HG02943 (cell line): ENCODE results near the gene MADD.

ENCODE experiments used
- ATAC-seq: cut with Tn5 transposase; IDR thresholded peaks from one replicate; pipeline ENCODE4 v1.9.1; 2021; ENCODE audit warnings: mild to moderate bottlenecking, low read depth, moderate library complexity; ENCODE audit not compliant: unreplicated experiment

The MADD gene

DNA sequence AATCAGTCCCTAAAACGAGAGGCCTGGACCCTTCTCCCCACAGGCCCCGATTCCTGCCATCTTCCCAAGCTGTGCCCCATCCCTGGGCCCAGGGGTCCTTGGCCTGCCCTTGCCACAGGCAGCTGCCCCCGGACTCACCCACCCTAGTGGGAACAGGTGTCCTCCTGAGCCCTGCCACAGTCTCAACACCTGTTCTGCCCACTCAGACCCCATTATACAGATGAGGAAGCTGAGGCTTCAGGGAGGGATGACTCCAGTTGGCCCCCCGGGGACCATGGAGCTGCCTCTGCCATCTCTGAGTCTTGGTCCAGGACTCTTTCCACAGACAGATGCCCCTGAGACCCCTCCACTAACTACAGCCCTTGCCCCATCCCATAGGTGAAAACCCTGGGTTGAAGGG, 66.7 kb downstream of the MADD start:
- no peak for ATAC-seq

DNA sequence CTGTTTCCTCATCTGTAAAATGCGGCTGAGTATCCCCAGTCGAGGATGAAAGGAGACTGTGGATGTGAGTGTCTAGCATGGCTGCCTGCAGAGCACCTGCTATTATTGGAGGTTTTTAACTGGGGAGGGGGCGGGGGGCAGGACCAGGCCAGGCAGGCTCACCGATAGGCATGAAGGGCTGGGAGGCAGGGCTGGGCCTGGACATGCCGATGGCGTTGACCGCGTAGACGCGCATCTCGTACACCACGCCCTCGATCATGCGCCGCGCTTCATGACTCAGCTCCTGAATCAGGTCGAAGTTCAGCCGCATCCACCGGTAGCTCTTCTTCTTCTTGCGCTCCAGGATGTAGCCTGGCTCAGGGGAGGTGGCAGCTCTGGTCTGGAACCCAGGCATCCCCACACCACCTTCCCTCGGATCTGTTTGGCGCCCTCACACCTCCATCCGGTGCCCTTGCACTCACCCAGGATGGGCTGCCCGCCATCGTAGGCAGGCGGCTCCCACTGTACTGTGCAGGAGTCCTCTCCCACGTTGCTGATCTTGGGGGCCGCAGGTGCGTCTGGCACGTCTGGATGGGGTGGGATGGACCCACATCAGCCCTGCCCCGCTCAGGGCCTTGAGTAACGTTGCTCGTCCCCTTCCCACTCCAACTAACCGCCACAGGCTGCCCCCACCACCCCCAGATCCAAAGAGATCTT, 67.4 kb downstream of the MADD start:
- ATAC-seq, result no peak

DNA sequence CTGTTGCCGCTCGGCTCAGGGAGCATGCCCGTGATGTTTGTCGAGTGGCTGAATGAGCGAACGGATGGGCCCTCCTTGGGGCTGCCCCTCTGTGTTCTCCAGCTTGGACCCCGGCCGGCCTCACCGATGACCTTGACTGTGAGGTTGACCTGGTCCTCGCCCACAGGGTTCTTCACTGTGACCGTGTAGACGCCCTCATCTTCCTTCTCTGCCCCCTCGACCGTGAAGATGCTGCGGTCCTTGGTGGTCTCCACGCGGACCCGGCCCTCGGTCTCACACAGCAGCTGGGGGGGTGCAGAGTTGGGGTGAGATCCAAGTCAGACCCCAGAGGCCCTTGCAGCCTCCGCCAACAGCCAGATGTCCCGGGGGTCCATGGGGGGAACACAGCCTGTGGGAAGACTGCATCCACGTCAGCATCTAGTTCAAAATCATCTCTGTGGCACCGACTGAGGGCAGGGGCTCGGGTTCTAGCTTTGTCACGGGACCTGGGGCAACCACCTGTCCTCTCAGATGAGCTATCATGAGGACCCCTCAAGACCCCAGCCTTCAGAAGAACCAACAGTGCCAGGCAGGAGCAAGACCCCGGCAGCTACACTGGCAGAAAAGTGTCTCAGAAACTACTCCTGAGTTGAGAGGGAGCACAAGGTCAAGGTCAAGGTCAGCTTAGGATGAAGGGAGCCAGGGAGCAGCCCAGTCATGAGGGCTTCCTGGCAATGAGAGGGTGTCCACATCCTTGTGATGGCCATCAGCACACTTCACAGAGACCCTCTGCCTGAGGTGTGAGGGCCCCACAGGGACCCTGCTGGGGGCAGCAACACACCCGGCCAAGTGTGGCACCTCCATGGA, 68.7 kb downstream of the MADD start:
- no peak for ATAC-seq

DNA sequence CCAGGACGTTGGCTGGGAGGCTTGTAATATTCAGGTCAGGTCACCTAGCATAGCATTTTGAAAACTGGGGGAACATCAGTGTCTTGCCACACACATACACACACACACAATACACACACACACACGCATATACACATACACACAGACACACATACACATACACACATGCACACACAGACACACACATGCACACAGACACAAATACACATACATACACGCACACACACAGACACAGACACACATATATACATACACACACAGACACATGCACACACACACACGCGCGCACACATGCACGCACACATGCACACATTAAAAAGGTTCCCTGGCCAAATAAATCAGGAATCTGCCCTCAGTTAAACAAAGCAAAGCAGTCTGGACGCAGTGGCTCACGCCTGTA, 70.1 kb downstream of the MADD start:
- ATAC-seq, result no peak

DNA sequence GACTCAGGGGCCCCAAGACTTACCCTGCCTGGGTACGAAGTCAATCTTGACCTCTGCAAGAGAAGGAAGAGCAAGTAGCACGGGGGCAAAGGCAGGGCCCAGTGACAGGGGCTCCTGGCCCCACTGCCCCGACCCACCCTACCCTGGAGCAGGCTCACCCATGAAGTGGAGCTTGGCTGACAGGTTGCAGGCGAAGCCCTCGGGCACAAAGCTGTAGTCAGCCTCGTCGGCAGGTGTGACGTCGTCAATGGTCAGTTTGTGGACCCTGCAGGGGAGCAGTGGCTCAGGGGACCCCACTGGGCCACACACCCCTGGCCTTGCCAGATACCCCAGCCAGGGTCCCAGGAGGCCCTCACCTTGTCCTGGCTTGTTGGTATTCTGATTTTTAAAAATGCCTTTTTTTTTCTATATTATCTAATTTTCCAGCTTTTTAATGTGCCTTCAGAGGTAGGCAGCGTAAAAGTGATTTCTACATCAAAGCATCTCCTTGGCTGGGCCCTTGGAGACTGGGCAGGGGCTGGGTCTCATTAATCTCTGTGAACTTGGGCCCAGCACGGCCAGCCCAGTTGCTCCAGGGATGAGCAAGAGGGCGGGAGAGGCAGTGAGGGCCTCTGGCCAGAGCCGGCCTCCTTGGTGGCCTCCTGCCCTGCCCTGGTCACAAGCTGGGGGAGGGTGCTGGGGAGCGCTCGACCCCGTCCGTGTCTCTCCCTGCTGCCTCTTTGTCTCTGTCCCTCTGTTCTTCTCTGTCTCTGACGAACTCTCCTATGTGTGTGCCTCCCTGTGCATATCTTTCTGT, 71.2 kb downstream of the MADD start:
- ATAC-seq, result no peak

DNA sequence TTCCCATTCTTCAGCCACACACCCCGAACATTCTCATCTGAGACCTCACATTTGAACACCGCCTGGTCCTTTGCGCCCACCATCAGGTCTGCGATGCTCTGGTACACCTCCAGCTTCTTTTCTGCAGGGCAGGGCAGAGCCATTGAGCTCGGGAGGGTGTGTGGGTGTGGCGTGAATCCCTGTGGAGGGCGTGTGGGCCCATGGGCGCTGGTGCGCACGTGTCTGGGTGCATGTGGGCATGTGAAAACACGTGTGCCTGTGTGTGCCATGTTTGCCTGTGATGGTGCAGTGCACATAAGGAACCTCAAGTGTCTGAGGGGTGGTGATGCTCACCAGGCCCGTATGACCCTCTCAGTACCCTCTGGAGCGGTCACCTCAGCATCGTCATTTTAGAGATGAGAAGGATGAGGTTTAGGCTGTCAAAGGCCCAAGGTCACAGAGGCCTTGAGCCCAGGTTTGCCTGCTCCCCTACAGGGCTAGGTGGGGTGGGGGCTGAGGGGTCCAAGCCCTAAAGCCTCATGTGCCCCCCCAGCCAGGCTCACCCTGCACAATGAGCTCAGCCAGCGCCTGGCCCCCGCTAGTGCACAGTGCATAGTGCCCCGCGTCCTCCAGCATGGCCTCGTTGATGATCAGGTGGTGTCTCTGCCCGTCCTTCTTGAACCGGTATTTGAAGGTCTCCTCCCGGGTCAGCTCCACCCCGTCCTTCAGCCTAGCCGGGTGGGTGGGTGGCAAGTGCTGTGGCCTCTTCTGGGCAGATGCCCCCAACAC, 72.3 kb downstream of the MADD start:
- ATAC-seq, result no peak

DNA sequence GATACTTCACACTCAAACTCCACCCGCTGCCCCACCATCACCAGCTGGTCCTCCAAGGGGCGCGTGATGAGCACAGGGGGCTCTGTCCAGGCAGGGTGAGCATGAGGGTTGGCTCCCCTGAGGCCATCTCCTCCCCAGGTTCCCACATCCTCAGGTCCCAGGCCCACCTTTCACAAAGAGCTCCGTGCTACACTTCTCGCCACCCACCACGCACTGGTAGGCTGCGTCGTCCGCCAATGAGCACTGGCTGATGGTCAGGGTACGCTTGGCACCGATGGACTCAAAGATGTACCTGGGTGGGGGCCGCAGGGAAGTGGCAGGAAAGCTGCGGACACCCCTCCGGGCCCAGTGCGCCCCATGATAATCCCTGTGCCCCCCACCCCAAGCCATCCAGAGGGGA, 72.9 kb downstream of the MADD start:
- ATAC-seq, result no peak

DNA sequence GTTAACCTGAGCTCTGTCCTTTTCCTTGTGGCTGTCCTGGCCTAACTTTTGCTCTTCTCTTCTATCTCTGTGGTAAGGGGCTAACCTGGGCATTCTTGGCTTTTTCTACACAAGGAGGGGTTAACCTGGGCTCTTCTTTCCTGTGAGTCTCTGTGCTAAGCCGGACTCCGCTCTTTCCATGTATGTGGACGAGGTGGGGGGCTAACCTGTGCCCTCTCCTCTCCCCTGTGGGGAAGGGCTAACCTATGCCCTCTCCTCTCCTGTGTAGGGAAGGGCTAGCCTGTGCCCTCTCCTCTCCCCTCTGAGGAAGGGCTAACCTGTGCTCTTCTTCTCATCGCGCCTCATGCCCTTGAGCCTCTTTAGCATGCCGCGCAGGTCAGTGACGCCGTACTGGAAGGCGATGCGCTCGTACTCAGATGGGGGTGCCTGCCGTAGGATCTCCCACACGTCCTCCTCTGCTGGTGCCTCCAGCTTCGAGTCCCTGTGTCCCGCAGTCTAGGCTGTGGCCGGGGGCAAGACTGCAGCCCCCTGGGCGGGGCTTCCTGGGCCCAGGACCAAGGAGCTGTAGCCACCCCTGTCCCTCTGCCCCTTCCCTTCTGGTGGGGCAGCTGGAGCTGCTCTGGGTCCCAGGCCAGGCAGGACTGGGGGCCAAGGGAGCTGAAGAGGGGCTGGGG, 76.1 kb downstream of the MADD start:
- no peak for ATAC-seq

DNA sequence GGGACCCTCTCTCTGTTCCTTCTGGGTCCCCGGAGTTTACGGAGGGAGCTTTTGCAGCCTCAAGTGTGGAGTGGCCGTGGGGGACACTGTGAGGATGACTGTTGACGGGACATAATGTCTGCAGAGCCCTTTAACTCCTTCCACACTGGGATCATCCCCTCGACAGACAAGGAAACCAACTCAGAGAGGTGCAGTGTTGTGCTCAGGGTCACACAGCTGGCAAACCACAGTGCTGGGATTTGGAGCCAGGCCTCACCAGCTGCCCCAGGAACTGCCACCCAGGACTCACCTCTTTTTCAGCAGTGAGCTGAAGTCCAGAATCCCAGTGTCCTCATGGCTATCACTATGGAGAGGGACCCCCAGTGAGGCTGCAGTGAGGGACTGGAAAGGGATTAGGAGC, 77.2 kb downstream of the MADD start:
- ATAC-seq, result no peak

DNA sequence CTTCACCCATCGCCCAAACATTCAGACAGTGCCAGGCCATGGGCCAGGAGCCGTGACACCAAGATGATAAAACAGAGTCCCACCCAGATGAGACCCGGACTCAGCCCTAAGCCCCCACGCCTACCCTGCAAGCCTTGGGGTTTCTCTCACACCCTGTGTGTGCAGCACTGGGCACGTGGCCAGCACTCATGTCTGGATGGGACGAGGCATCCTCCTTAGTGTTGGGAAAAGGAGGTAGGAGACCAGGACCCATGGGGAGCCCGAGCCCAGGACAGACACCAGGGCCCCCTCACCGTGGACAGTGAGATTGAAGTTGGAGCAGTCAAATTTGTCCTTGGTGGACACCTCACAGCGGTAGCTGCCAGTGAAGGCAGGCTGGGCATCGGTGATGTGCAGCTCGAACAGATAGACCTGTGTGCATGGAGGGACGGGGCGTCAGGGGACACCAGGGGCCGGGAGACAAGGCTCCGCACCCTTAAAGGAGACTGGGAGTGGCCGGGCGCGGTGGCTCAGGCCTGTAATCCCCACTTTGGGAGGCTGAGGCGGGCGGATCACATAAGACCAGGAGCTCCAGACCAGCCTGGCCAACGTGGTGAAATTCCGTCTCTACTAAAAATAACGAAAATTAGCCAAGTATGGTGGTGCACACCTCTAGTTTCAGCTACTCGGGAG, 78.3 kb downstream of the MADD start:
- ATAC-seq, result no peak

DNA sequence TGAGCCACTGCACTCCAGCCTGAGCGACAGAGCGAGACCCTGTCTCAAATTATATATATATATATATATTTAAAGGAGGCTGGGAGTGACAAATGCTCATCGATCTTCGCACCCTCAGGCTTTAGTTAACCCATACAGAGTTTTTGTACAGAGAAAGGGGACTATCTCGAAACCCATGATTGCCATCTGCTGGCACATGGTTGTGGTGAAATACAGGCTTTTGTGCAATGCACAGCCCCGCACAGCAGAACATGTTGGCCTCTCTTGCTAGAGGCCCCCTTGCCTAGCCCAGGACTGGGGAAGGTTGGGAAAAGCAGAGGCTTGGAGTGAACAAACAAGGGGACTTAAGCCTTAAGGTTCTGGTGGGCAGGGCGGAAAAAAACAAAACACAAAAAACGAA, 78.9 kb downstream of the MADD start:
- ATAC-seq, result no peak

DNA sequence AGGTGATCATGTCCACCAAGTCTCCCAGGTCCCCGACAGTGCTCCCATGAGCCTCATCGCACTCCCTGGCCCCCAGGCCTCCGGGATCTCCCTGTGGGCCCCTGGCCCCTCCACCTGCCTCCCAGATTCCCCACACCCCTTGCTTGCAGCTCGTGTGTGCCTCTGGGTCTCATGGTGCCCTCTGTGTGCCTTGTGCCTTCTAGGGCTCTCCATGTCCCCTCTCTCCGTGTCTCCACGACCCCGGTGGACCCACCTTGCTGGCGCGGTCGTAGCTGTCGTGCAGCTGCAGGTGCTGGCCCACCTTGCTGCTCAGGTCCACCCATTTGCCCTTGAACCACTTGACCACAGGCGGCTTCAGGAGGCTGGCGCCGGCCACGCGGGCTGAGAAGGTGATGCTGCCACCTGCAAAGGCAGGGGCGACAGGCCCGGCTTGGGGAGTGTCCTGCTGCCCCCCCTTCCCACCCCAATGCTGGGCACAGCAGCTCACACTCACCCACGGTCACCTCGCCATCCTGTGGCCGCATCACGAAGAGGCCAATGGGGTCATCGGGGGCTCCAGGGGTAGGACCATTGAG, 79.7 kb downstream of the MADD start:
- no peak for ATAC-seq

DNA sequence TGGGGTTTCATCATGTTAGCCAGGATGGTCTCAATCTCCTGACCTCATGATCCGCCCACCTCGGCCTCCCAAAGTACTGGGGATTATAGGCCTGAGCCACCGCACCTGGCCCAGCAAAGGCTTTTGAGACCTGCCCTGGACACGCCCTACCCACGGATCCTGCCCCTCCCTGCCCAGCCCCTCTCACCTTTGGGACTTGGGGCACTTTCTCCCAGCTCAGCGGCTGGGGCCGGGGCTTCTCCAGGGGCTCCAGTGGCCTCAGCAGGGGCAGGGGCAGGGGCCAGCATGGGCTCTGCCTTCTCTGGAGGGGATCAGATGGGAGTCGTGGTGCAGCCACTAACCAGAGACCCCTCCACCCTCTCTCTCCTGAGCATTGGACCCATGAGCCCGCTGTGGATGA, 80.4 kb downstream of the MADD start:
- ATAC-seq, result no peak

DNA sequence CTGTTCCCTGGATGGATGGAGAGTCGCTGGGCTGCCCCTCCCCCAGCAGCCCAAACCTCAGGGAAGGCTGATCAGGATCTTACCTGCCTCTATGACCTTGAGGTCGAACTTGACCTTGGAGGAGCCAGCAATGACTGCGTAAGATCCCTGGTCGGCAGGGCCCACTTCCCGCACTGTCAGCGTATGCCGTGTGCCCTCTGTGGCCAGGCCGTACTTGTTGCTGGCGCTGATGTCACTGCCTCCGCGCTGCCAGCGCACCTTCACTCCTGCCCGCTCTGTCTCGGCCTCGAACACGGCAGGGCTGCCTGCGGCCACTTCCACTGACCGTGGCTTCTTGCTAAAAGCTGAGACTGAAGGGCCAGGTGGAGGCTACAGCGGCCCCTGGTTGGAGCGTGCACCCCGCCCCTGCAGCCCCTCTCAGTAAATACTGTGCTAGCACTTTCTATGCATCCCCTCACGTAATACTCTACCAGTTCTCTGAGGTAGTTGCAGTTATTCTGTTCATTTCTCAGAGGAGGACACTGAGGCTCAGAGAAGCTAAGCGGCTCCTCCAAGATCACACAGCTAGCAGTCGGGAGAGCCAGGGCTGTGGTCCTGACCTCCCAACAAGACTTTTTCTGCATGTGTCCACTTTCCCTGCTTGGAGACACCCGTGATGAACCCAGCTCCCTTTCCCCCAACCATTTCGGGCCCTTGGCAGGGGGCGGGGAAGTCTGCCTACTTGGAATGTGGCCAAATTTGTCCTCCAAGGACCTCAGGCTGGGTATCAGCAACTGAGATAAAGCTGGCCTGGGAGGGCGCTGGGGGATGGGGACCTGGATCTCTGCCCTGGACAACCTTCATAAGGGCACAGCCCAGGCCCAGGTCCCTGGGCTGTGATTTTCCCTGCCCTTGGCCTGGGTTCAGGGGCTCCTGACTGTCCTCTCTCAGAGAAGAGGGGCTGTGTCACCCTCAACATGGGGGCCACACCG, 81.5 kb downstream of the MADD start:
- ATAC-seq, result no peak

DNA sequence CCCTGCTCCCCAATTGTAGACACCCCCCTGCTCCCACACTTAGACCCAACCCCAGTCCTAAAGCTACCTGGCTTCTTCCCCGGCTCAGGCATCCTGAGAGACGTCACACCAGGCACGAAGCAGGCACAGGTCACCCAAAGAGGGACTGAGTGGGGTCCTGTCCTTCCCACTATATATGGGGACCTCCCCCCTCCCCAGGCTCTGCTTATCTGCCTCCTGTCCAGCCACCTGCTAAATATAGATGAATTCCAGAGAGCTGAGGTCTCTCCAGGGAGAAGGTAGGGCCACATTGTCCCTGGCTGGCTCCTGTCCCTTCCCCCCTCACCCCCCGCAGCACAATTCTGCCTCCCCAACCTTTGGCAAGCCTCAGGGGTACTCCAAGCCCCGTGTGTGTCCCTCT, 82.6 kb downstream of the MADD start, which contains the start of gene MYBPC3:
MYBPC3 (minus strand) TSS at position 147 of the 400 bp plus-strand sequence; CDS start at position 92, 55 bp downstream.
- no peak for ATAC-seq

DNA sequence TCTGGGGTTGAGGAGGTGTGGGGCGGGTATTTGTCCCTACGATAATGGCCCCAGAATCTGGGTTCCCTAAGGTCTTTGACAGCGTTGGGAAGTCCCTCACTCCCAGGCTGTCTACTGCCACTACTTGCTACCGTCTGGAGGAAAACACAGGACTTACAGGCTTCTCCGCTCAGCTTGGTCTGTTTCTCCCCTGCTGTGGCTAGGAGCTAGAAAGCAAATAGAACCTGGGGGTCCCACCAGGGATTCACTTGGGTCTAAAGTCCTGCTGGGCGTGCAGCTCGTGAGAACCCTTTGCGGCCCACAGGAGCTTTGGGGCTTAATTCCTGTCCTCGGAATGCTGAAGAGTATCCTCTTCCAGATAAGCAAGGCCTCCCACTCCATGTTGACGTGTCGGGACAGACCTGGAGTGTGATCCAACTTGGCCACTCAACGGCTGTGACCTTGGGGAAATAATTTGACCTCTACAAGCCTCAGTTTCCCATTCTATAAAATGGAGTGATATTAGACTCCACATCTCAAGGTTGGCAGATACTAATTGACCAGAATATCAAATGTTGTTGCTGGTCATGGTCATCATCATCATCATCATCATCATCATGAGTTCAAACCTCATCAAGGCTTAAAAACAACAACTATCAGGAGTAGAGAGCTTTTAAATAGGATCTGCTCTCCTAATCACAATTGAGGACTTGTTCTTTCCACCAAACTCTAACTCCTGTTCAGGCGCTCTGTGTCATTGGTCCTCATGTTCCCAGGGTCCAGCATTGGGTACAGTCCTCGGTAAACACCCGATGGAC, 84.2 kb downstream of the MADD start:
- ATAC-seq, result no peak

DNA sequence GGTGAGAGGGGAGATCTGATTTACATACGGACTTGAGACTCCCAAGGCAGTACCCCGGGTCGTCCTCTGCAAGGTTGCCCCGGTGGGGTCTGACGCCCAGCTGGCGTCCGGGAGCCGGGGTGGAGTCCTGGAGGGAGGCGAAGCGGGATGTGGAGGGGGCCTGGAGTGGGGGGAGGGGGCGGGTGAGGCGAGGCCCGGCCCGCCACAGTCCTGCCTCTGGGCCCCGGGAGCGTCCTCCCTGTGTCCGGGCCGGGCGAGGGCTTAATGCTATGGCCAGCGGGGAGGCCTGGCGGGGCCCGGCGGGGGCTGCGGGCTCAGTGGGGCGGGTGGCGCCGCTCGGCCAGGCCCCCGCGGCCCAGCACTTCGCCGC, 85.0 kb downstream of the MADD start:
- no peak for ATAC-seq
